IMR-90 (cell line): ENCODE measurements around the gene FUS. TPM values are rescaled to one million over a fixed set of nuclear protein-coding genes. Genes with fewer than 3 reads are reported as not detected.

Experiments
- ATAC-seq: fragments of 200-7000 bp; cut with Tn5 transposase; 2 replicates; pipeline ENCODE4 v1.9.1; 2020; ENCODE audit warnings: low read depth, mild to moderate bottlenecking, moderate library complexity
- BruUV-seq: library from RNA; stranded (reverse); fragments of 400-500 nt; replicated peaks from 2 replicates; lab custom pipeline; 2021; lab: Mats Ljungman, UMichigan
- CTCF ChIA-PET: fragments of 300-600 bp; formaldehyde crosslinking; extraction: SDS; loops from one replicate; lab custom pipeline; 2021; ENCODE audit warnings: antibody characterized with exemption; lab: Yijun Ruan, JAX
- POLR2A ChIA-PET: fragments of 300-600 bp; sonication (Branson Sonifier 250); formaldehyde crosslinking; loops from one replicate; lab custom pipeline; 2022; ENCODE audit warnings: antibody characterized with exemption; ENCODE audit not compliant: unreplicated experiment; lab: Charles Lee
- DNase-seq: peaks from one replicate; pipeline ENCODE4 v3.0.0; 2013
- H2AFZ ChIP-seq: replicated peaks from 2 replicates; pipeline ENCODE3; 2013; ENCODE audit warnings: low read length, mild to moderate bottlenecking; ENCODE audit not compliant: poor library complexity
- H2AK5ac ChIP-seq: 2 replicates; pipeline ENCODE4 v1.6.1; 2013; ENCODE audit warnings: low read depth, low read length, inconsistent platforms
- H2AK9ac ChIP-seq: replicated peaks from 2 replicates; pipeline ENCODE3; 2013; ENCODE audit warnings: mild to moderate bottlenecking, low read depth, low read length, moderate library complexity; ENCODE audit not compliant: poor library complexity
- H2BK120ac ChIP-seq: 2 replicates; pipeline ENCODE4 v1.6.1; 2013; ENCODE audit warnings: low read depth, low read length, inconsistent platforms
- H2BK15ac ChIP-seq: 3 replicates; pipeline ENCODE4 v1.6.1; 2013; ENCODE audit warnings: low read depth, low read length, inconsistent platforms
- H2BK20ac ChIP-seq: 2 replicates; pipeline ENCODE4 v1.6.1; 2013; ENCODE audit warnings: low read depth, mild to moderate bottlenecking, inconsistent platforms, low read length, moderate library complexity
- H2BK5ac ChIP-seq: 2 replicates; pipeline ENCODE4 v1.6.1; 2013; ENCODE audit warnings: mild to moderate bottlenecking, low read depth, low read length, inconsistent platforms; ENCODE audit not compliant: poor library complexity, severe bottlenecking
- H3K14ac ChIP-seq: replicated peaks from 2 replicates; pipeline ENCODE4 v1.6.1; 2013; ENCODE audit warnings: low read depth, low read length, inconsistent platforms
- H3K18ac ChIP-seq: 2 replicates; pipeline ENCODE4 v1.6.1; 2013; ENCODE audit warnings: low read depth, low read length, control low read depth
- H3K23ac ChIP-seq: 2 replicates; pipeline ENCODE4 v1.6.1; 2013; ENCODE audit warnings: low read depth, low read length, inconsistent platforms
- H3K27ac ChIP-seq: 2 replicates; pipeline ENCODE4 v1.5.1; 2013; ENCODE audit warnings: mild to moderate bottlenecking, control low read depth, low read length; ENCODE audit not compliant: insufficient read depth
- H3K27me3 ChIP-seq: 2 replicates; pipeline ENCODE4 v1.6.1; 2013; ENCODE audit warnings: low read length; ENCODE audit not compliant: control insufficient read depth, insufficient read depth
- H3K36me3 ChIP-seq: 2 replicates; pipeline ENCODE4 v1.6.1; 2013; ENCODE audit warnings: low read length, mixed read lengths; ENCODE audit not compliant: control insufficient read depth, insufficient read depth
- H3K4ac ChIP-seq: 2 replicates; pipeline ENCODE4 v1.6.1; 2013; ENCODE audit warnings: low read depth, low read length, inconsistent platforms
- H3K4me1 ChIP-seq: 2 replicates; pipeline ENCODE4 v1.6.1; 2013; ENCODE audit warnings: low read length, mixed read lengths; ENCODE audit not compliant: control insufficient read depth, insufficient read depth
- H3K4me2 ChIP-seq: 2 replicates; pipeline ENCODE4 v1.6.1; 2013; ENCODE audit warnings: low read depth, mild to moderate bottlenecking, control low read depth, low read length, moderate library complexity
- H3K4me3 ChIP-seq: 2 replicates; pipeline ENCODE4 v1.5.1; 2013; ENCODE audit warnings: low read depth, mild to moderate bottlenecking, control low read depth, low read length, moderate library complexity; ENCODE audit not compliant: insufficient read depth
- H3K56ac ChIP-seq: 2 replicates; pipeline ENCODE4 v1.6.1; 2013; ENCODE audit warnings: low read length, inconsistent platforms; ENCODE audit not compliant: insufficient read depth; ENCODE audit errors: extremely low read depth
- H3K79me1 ChIP-seq, 2 experiments: 2 replicates each; pipeline ENCODE4 v1.6.1; 2013; ENCODE audit warnings: low read length in 2 of 2, inconsistent platforms in 1 of 2, low read depth in 1 of 2
- H3K9ac ChIP-seq: 2 replicates; pipeline ENCODE4 v1.6.1; 2013; ENCODE audit warnings: low read depth, low read length, control low read depth
- H3K9me1 ChIP-seq: 2 replicates; pipeline ENCODE4 v1.6.1; 2013; ENCODE audit warnings: low read length, inconsistent platforms; ENCODE audit not compliant: insufficient read depth
- H3K9me3 ChIP-seq: 2 replicates; pipeline ENCODE4 v1.6.1; 2013; ENCODE audit warnings: low read length; ENCODE audit not compliant: control insufficient read depth, insufficient read depth
- H4K20me1 ChIP-seq: 2 replicates; pipeline ENCODE4 v1.6.1; 2013; ENCODE audit warnings: low read length, inconsistent platforms; ENCODE audit not compliant: insufficient read depth
- H4K5ac ChIP-seq: 2 replicates; pipeline ENCODE4 v1.6.1; 2013; ENCODE audit warnings: mild to moderate bottlenecking, low read depth, low read length, control low read depth
- H4K8ac ChIP-seq, 2 experiments: 2 replicates each; pipeline ENCODE4 v1.6.1; 2013; ENCODE audit warnings: low read depth in 2 of 2, low read length in 2 of 2, control low read depth in 1 of 2, inconsistent platforms in 1 of 2
- H4K91ac ChIP-seq: 2 replicates; pipeline ENCODE4 v1.6.1; 2013; ENCODE audit warnings: low read depth, low read length, inconsistent platforms; ENCODE audit not compliant: insufficient read depth
- BHLHE40 ChIP-seq: fragments of 150-350 bp; IDR thresholded peaks from 2 replicates; pipeline ENCODE4 v1.6.1; 2016; ENCODE audit warnings: mild to moderate bottlenecking, low read depth, low read length
- CHD1 ChIP-seq: IDR thresholded peaks from 2 replicates; pipeline ENCODE4 v1.6.1; 2012; ENCODE audit warnings: low read depth, low read length, improper control_type of control experiment
- ELK1 ChIP-seq: fragments of 150-350 bp; IDR thresholded peaks from 2 replicates; pipeline ENCODE4 v1.6.1; 2016; ENCODE audit warnings: low read depth, mild to moderate bottlenecking, low read length, moderate library complexity, borderline replicate concordance
- FOS ChIP-seq: fragments of 150-350 bp; IDR thresholded peaks from 2 replicates; pipeline ENCODE4 v1.6.1; 2016; ENCODE audit warnings: low read depth, low read length
- MAFK ChIP-seq: IDR thresholded peaks from 2 replicates; pipeline ENCODE4 v1.6.1; 2012; ENCODE audit warnings: low read depth, low read length, improper control_type of control experiment
- MAZ ChIP-seq: IDR thresholded peaks from 2 replicates; pipeline ENCODE4 v1.6.1; 2012; ENCODE audit warnings: low read depth, mild to moderate bottlenecking, low read length, improper control_type of control experiment, moderate library complexity, borderline replicate concordance
- MXI1 ChIP-seq: IDR thresholded peaks from 2 replicates; pipeline ENCODE4 v1.6.1; 2012; ENCODE audit warnings: low read depth, mild to moderate bottlenecking, low read length, moderate library complexity, borderline replicate concordance
- NFE2L2 ChIP-seq: fragments of 150-350 bp; IDR thresholded peaks from 2 replicates; pipeline ENCODE4 v1.6.1; 2016; ENCODE audit warnings: low read depth, mild to moderate bottlenecking, low read length
- POLR2A ChIP-seq: IDR thresholded peaks from 2 replicates; pipeline ENCODE4 v1.6.1; 2012; ENCODE audit warnings: mild to moderate bottlenecking, low read depth, low read length
- RAD21 ChIP-seq: IDR thresholded peaks from 2 replicates; pipeline ENCODE4 v1.6.1; 2012; ENCODE audit warnings: low read length, improper control_type of control experiment
- RFX5 ChIP-seq: IDR thresholded peaks from 2 replicates; pipeline ENCODE4 v1.8.0; 2012; ENCODE audit warnings: low read depth, mild to moderate bottlenecking, low read length, moderate library complexity
- USF2 ChIP-seq: fragments of 150-350 bp; IDR thresholded peaks from 2 replicates; pipeline ENCODE4 v1.6.1; 2017; ENCODE audit warnings: mild to moderate bottlenecking, antibody characterized with exemption, low read length, low read depth
- WGBS, 2 experiments: methylation state at CpG; one replicate each; pipeline versions ENCODE4 v1.1.5 to v1.1.7; 2013; ENCODE audit warnings: missing lambda C conversion rate in 2 of 2; ENCODE audit not compliant: insufficient read length in 1 of 2; ENCODE audit errors: extremely low coverage in 2 of 2; 5-methylcytosine and 5-hydroxymethylcytosine counted together
- dilution Hi-C: fragments of 300-500 bp; cut with HindIII; formaldehyde crosslinking; loops from one replicate; pipeline ENCODE4 v1.14.3; 2018; ENCODE audit warnings: low sequenced_read_pairs; ENCODE audit not compliant: unreplicated experiment
- in situ Hi-C: fragments of 300-500 bp; cut with MboI; formaldehyde crosslinking; loops from 3 replicates; pipeline ENCODE4 v1.14.3; 2019; ENCODE audit warnings: low sequenced_read_pairs, inconsistent platforms, mixed read lengths
- intact Hi-C: fragments of 100-400 bp; cut with micrococcal nuclease; formaldehyde crosslinking; loops from 2 replicates; pipeline ENCODE4 v1.10.0; 2022
- polyA plus RNA-seq, 3 experiments: library from polyadenylated mRNA; depleted of rRNA; stranded (reverse); fragments of >200 nt; gene quantifications; 2 replicates each; pipeline ENCODE4 v1.2.3, GENCODE V29; 2012; ENCODE audit warnings: low replicate concordance in 1 of 3
- total RNA-seq: library from RNA; depleted of rRNA; stranded (reverse); fragments of >200 nt; gene quantifications from 2 replicates; pipeline ENCODE4 v1.2.3, GENCODE V29; 2012

The FUS gene
- total and polyA plus RNA-seq, 2 of the 4 experiments (the other 2 are of a cell fraction) = 42.8 to 340 TPM

GRCh38 chr16:31192856-31193642, 13.1 kb downstream of the FUS start (continued):
- no peak for TF ChIP-seq MAZ

GRCh38 chr16:31193874-31194273, 13.9 kb downstream of the FUS start:
- Histone ChIP-seq H3K27ac (no peak overlapping the region), H3K14ac (no peak overlapping the region), H3K4me1 (no peaks in the 10 kb centered on the region), H4K8ac (no peak overlapping the region), H3K79me1 (peaks cover 51 to 67% of the 10 kb centered on the region in 2 experiments), H2BK120ac (no peak overlapping the region), H4K20me1 (peaks cover 88% of the 10 kb centered on the region), H3K4me3 (no peak overlapping the region), H3K4ac (no peak overlapping the region), H3K56ac (no peak overlapping the region), H3K9ac (no peak overlapping the region), H3K23ac (no peak overlapping the region), H2AK5ac (no peak overlapping the region), H3K27me3 (no peaks in the 10 kb centered on the region), H2BK5ac (no peak overlapping the region), H3K9me1 (peaks cover 5% of the 10 kb centered on the region; the same call in 1 of the 2 replicates), H4K5ac (no peak overlapping the region), H2BK20ac (no peak overlapping the region), H4K91ac (no peak overlapping the region), H3K9me3 (no peaks in the 10 kb centered on the region), H3K36me3 (peaks cover 81% of the 10 kb centered on the region), H2AFZ (no peak overlapping the region), H3K4me2 (no peak overlapping the region), H2BK15ac (no peak overlapping the region), H2AK9ac (no peak overlapping the region), H3K18ac (no peak overlapping the region)
- ChIA-PET POLR2A (no interaction called here), CTCF (interaction anchor here (0.7 kb wide), 1 partner anchor 232 kb away, joined by 3 read pairs; no protein-coding TSS in a partner anchor)
- ATAC-seq (no peak), DNase-seq (no peak)
- dilution Hi-C loops (no loop called here), in situ Hi-C loops (loop anchor here (10.0 kb wide), 1 partner anchor 681 kb away; the partner anchor contains the start of gene ZNF267), intact Hi-C loops (no loop called here)
- no TSS peak for BruUV-seq
- WGBS, 2 experiments = no CpG with 5 or more reads among the region's 2 CpGs
- TF ChIP-seq MXI1 (no peak), ELK1 (no peak), MAZ (no peak), POLR2A (no peak), MAFK (no peak), NFE2L2 (no peak), RAD21 (no peak), BHLHE40 (no peak), USF2 (no peak), FOS (no peak), RFX5 (no peak), CHD1 (no peak)
